K562 (cell line): Measurements from ENCODE around the gene PLIN5. TPM values are rescaled to one million over a fixed set of nuclear protein-coding genes. Genes with fewer than 3 reads are reported as not detected.

Experiments
- AFF4 ChIP-seq: sonication (generic); formaldehyde crosslinking; IDR thresholded peaks from 2 replicates; pipeline ENCODE4 v1.8.0; 2023; ENCODE audit warnings: mild to moderate bottlenecking, missing genetic modification reagents
- ATF4 ChIP-seq: fragments of 450-650 bp; formaldehyde crosslinking; IDR thresholded peaks from 2 replicates; pipeline ENCODE4 v1.4.0; 2022; ENCODE audit warnings: mild to moderate bottlenecking, moderate library complexity
- CAMTA2 ChIP-seq: fragments of 250-450 bp; sonication (Bioruptor Pico); conservative IDR thresholded peaks from 2 replicates; pipeline ENCODE4 v1.5.1; 2022
- CBX2 ChIP-seq: fragments of 200-600 bp; sonication (generic); IDR thresholded peaks from one replicate; pipeline ENCODE4 v1.6.1; 2012; ENCODE audit warnings: mild to moderate bottlenecking, low read length, inconsistent platforms; ENCODE audit not compliant: insufficient read depth, poor library complexity, severe bottlenecking
- FOXJ3 ChIP-seq: sonication (generic); formaldehyde crosslinking; IDR thresholded peaks from 2 replicates; pipeline ENCODE4 v1.4.0; 2020; ENCODE audit warnings: mild to moderate bottlenecking, missing genetic modification reagents
- JUN ChIP-seq, 2 experiments: sonication (generic) in 1 of 2; formaldehyde crosslinking in 1 of 2; IDR thresholded peaks; 2 replicates each; pipeline versions ENCODE4 v1.6.1 to v1.8.0; 2012 to 2022; ENCODE audit warnings: borderline replicate concordance in 2 of 2, mild to moderate bottlenecking in 2 of 2, improper control_type of control experiment in 1 of 2, low read depth in 1 of 2, low read length in 1 of 2, missing genetic modification reagents in 1 of 2
- RHOXF2B ChIP-seq: fragments of 250-450 bp; sonication (Bioruptor Pico); conservative IDR thresholded peaks from 2 replicates; pipeline ENCODE4 v1.5.1; 2021
- SAFB2 ChIP-seq: fragments of 200-400 bp; formaldehyde crosslinking; IDR thresholded peaks from 2 replicates; pipeline ENCODE4 v1.6.1; 2018; ENCODE audit warnings: borderline replicate concordance, low read length, low read depth, moderate library complexity; ENCODE audit not compliant: severe bottlenecking
- SNAPC5 ChIP-seq: fragments of 250-450 bp; sonication (Bioruptor Pico); IDR thresholded peaks from 2 replicates; pipeline ENCODE4 v1.8.0; 2021; ENCODE audit warnings: moderate library complexity, mild to moderate bottlenecking, inconsistent platforms
- TARDBP ChIP-seq: fragments of 450-650 bp; IDR thresholded peaks from 2 replicates; pipeline ENCODE4 v1.6.1; 2016
- TBL1XR1 ChIP-seq, 2 experiments: IDR thresholded peaks; 2 replicates each; pipeline ENCODE4 v1.6.1; 2012; ENCODE audit warnings: improper control_type of control experiment in 2 of 2, low read length in 2 of 2, mild to moderate bottlenecking in 1 of 2
- TOE1 ChIP-seq, 2 experiments: fragments of 450-650 bp in 1 of 2; sonication (generic) in 1 of 2; formaldehyde crosslinking in 1 of 2; IDR thresholded peaks; 2 replicates each; pipeline versions ENCODE4 v1.7.1 to v1.8.0; 2016 to 2022; ENCODE audit warnings: borderline replicate concordance in 2 of 2, mild to moderate bottlenecking in 2 of 2, antibody characterized with exemption in 1 of 2, inconsistent platforms in 1 of 2, low read depth in 1 of 2, missing genetic modification reagents in 1 of 2, moderate library complexity in 1 of 2
- ZNF133 ChIP-seq: fragments of 250-450 bp; sonication (Bioruptor Pico); IDR thresholded peaks from 2 replicates; pipeline ENCODE4 v1.4.0; 2020; ENCODE audit warnings: mild to moderate bottlenecking
- polyA plus RNA-seq, 8 experiments: library from polyadenylated mRNA; depleted of rRNA in 4 of 8; stranded (reverse) in 5 of 8; unstranded in 3 of 8; fragments of >200 nt; fragmentation: Nextera tagmentation in 2 of 8; fragmentation: Illumina TruSeq in 1 of 8; extraction: Ambion mirVana in 2 of 8; extraction: Trizol in 1 of 8; gene quantifications; 2 replicates each; pipeline versions ENCODE4 v1.2.1 to v1.2.3, GENCODE V29; 2011 to 2014; ENCODE audit warnings: inconsistent platforms in 1 of 8, missing spikeins in 1 of 8
- total RNA-seq, 7 experiments: library from RNA; depleted of rRNA in 6 of 7; stranded (reverse); fragments of >200 nt in 6 of 7; fragmentation: Illumina TruSeq in 2 of 7; extraction: Trizol in 2 of 7; gene quantifications; 2 replicates each; pipeline versions ENCODE4 v1.2.1 to v1.2.3, GENCODE V29; 2011 to 2021; ENCODE audit warnings: low replicate concordance in 1 of 7
- TF ChIP-seq, protein P1 (sequence below), 2 experiments: fragments of 450-650 bp; conservative IDR thresholded peaks; 2 replicates each; pipeline ENCODE4 v1.6.1; 2017; ENCODE audit warnings: mild to moderate bottlenecking in 2 of 2, moderate library complexity in 2 of 2
- TF ChIP-seq, protein P2 (sequence below): fragments of 450-650 bp; IDR thresholded peaks from 2 replicates; pipeline ENCODE4 v1.6.1; 2014; ENCODE audit warnings: low read depth, mild to moderate bottlenecking, moderate library complexity, borderline replicate concordance

The PLIN5 gene
- total and polyA plus RNA-seq, 9 of the 15 experiments (the other 6 are each of a cell fraction or from before 2014, with no cell fraction given), result 0.04 to 1.3 (median 0.50) TPM

DNA sequence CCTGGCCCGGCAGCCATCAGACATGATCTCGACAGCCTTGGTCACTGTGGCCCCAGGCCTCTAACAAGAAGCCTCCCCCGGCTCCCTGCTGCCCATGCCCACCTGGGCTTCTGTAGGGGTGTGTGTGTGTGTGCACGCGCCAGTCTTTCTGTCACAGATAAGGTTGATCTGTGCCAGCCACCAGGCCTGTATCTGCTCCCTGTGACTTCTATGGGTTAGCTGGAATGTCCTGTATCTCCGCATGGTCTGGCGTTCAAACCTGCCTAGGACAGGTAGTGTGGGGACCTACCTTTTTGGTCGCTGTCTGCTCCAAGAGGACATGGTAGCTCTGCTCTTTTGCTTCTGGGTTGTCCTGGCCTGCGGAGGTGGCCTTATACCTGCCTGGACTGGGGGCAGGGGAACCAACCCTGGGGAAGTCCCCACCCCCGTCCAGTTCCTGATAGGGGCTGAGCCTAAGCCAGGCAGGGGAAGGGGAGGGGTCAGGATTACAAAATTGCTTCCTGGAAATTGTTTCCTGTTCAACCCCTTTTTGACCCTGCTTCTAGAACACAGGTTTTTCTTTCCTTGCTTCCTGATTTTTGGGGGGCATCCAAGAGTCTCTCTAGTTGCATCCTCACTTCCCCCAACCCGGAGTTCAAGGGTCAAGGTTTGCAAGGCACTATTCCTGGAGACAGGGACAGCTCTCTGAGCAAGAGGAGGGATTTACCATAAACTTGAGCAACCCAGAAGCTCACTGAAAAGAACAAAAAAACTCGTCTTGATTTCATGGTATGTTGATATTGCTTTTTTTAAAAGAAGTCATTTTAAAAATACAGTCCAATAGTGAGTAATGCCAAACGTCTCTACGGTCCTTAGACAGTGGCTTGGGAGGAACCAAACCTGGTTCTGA, 4.9 kb upstream of the PLIN5 start, which contains the start of gene LRG1 (continued):
- TF ChIP-seq AFF4 (CRISPR knock-in tag) (no peak), RHOXF2B (CRISPR knock-in tag) (no peak), ZNF133 (CRISPR knock-in tag) (no peak), SAFB2 (no peak), CBX2 (no peak), CAMTA2 (CRISPR knock-in tag) (no peak), SNAPC5 (CRISPR knock-in tag) (no peak), FOXJ3 (no peak), TARDBP (no peak), ATF4 (no peak), JUN (IDR thresholded peaks at IDR 0.05; ENCODE audit: borderline replicate concordance, low read depth, low read length) (no peak), JUN (CRISPR knock-in tag; IDR thresholded peaks at IDR 0.05; ENCODE audit: borderline replicate concordance) (no peak), TOE1 (IDR thresholded peaks at IDR 0.05; ENCODE audit: borderline replicate concordance) (peak; percentile 37; the same call in 1 of the 2 replicates), TOE1 (CRISPR knock-in tag; IDR thresholded peaks at IDR 0.05; ENCODE audit: borderline replicate concordance, low read depth) (no peak), TBL1XR1 (IDR thresholded peaks at IDR 0.05; ENCODE audit: low read length in 2 of 2) (peak in 1 of 2 experiments; percentile 50; a peak in 3 of 4 replicates)
- TF ChIP-seq, protein P1, sequence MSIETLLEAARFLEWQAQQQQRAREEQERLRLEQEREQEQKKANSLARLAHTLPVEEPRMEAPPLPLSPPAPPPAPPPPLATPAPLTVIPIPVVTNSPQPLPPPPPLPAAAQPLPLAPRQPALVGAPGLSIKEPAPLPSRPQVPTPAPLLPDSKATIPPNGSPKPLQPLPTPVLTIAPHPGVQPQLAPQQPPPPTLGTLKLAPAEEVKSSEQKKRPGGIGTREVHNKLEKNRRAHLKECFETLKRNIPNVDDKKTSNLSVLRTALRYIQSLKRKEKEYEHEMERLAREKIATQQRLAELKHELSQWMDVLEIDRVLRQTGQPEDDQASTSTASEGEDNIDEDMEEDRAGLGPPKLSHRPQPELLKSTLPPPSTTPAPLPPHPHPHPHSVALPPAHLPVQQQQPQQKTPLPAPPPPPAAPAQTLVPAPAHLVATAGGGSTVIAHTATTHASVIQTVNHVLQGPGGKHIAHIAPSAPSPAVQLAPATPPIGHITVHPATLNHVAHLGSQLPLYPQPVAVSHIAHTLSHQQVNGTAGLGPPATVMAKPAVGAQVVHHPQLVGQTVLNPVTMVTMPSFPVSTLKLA (conservative IDR thresholded peaks at IDR 0.05), result peak; percentile 29 to 60; a peak in 2 of 4 replicates
- TF ChIP-seq, protein P2, sequence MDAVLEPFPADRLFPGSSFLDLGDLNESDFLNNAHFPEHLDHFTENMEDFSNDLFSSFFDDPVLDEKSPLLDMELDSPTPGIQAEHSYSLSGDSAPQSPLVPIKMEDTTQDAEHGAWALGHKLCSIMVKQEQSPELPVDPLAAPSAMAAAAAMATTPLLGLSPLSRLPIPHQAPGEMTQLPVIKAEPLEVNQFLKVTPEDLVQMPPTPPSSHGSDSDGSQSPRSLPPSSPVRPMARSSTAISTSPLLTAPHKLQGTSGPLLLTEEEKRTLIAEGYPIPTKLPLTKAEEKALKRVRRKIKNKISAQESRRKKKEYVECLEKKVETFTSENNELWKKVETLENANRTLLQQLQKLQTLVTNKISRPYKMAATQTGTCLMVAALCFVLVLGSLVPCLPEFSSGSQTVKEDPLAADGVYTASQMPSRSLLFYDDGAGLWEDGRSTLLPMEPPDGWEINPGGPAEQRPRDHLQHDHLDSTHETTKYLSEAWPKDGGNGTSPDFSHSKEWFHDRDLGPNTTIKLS, result no peak
